ENCODE measurements around the gene CCR7. TPM values are rescaled to one million over a fixed set of nuclear protein-coding genes. Genes with fewer than 3 reads are reported as not detected.

Gene CCR7
- total RNA-seq, 1 experiment from 2014 or later, result 0.30 TPM

DNA sequence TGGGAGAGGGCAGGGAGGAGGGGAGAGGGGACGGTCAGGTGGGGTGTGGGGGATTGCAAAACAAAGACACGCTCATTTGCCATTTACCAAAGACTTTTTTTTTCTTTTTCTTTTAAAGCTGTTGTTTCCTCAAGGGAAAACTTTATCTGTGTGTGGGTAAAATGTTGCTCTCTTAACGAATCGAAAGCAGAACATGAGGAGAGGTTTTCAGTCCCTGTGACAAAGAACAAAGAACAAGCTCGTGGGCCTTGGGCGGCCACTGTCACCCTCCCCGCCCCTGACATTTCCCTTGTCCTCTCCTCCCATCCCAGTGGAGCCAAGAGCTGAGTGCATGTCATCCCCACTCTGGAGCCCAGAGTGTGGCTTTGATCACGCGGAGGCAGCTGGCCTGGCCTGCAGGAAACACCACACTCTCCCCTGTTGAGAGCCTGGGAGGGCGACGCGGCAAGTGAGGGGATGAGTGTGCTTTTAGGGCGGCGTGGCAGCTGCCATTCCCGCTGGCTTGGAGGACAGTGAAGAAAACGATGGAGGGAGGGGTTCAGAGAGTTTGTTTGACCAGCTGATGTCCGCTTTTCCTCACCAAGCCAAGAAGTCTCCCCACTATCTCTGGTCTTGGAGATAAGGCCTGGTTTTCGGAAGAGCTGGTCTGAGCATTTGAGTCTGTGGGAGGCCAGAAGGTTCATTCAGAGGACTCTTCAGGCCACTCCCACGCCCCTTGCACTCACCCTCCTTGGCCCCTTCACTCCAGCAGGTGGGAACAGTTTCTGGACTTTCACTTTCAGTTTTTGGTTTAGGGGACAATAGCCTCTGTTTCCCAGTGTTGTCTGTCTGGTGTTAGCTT is 11.4 kb downstream of the CCR7 start:
- Histone ChIP-seq H3K27ac (ENCODE audit: low read depth, low read length, poor library complexity, severe bottlenecking) (no peak overlapping the region), H3K4me1 (ENCODE audit: insufficient read depth, low read length, poor library complexity, severe bottlenecking) (no peaks in the 10 kb centered on the region), H3K27me3 (replicated peaks; ENCODE audit: insufficient read depth, low read depth, low read length, poor library complexity) (no peaks in the 10 kb centered on the region), H3K36me3 (ENCODE audit: insufficient read depth, low read length, poor library complexity, severe bottlenecking) (no peaks in the 10 kb centered on the region), H3K9me3 (ENCODE audit: low read depth, low read length, poor library complexity, severe bottlenecking) (no peaks in the 10 kb centered on the region), H3K4me3 (ENCODE audit: low read depth, low read length, poor library complexity, severe bottlenecking) (no peak overlapping the region)
- POLR2A ChIA-PET (ENCODE audit: low non-redundant PET), result no interaction called here
- no peak for TF ChIP-seq EZH2 (IDR thresholded peaks at IDR 0.05; ENCODE audit: borderline replicate concordance, low read depth, low read length, poor library complexity, severe bottlenecking)
- TF ChIP-seq, protein P1, sequence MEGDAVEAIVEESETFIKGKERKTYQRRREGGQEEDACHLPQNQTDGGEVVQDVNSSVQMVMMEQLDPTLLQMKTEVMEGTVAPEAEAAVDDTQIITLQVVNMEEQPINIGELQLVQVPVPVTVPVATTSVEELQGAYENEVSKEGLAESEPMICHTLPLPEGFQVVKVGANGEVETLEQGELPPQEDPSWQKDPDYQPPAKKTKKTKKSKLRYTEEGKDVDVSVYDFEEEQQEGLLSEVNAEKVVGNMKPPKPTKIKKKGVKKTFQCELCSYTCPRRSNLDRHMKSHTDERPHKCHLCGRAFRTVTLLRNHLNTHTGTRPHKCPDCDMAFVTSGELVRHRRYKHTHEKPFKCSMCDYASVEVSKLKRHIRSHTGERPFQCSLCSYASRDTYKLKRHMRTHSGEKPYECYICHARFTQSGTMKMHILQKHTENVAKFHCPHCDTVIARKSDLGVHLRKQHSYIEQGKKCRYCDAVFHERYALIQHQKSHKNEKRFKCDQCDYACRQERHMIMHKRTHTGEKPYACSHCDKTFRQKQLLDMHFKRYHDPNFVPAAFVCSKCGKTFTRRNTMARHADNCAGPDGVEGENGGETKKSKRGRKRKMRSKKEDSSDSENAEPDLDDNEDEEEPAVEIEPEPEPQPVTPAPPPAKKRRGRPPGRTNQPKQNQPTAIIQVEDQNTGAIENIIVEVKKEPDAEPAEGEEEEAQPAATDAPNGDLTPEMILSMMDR (conservative IDR thresholded peaks at IDR 0.05; ENCODE audit: low read depth, low read length), result no peak
- BruUV-seq (replicated peaks), result no TSS peak
- DNase-seq (ENCODE audit: low spot score), result no peak
- intact Hi-C loops (cut with micrococcal nuclease; ENCODE audit: unreplicated experiment), result no loop called here
- CTCF ChIA-PET, result no interaction called here

DNA sequence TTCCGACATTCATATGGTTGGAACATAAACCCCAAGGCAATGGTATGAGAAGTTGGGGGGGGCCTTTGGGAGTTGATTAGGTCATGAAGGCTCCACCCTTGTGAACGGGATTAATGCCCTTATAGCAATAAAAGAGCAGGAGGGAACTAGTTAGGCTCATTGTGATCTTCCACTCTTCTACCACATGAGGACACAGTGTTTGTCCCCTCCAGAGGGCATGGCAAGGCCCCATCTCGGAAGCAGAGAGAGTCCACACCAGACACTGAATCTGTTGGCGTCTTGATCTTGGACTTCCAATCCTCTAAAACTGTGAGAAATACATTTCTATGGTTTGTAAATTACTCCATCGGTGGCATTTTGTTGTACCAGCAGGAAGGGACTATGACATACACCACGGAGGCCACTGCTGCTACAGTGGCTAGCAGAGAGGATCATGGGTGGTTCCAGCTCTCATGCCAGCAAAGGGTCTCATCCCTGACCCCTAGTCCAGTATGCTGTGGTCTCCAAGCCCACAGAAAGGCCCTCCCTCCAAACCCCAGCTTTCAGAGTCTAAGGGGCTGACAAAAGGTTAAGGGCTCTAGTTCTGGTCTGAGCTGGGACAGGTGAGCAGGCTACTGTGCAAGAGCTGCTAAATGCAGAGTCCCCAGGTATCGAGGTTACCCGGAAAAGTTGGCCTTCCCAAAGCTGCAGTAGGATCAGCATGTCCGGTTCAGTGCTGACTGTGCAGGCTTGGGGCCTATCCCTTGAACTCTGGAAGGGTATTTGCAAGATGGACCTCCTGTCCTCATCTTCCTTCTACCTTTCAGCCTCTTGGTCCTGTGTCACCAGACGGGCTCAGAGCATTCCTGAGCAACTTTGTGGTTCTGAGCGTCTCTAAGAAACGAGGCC is 12.2 kb downstream of the CCR7 start:
- H3K9me3 ChIP-seq (ENCODE audit: low read depth, low read length, poor library complexity, severe bottlenecking), result no peaks in the 10 kb centered on the region
- H3K27ac ChIP-seq (ENCODE audit: low read depth, low read length, poor library complexity, severe bottlenecking), result no peak overlapping the region
- ChIA-PET POLR2A (ENCODE audit: low non-redundant PET) (no interaction called here), CTCF (no interaction called here)
- no TSS peak for BruUV-seq (replicated peaks)
- TF ChIP-seq, protein P1 (conservative IDR thresholded peaks at IDR 0.05; ENCODE audit: low read depth, low read length), result no peak
- TF ChIP-seq EZH2 (IDR thresholded peaks at IDR 0.05; ENCODE audit: borderline replicate concordance, low read depth, low read length, poor library complexity, severe bottlenecking), result no peak
- DNase-seq (ENCODE audit: low spot score), result no peak
- no peak overlapping the region for H3K4me3 ChIP-seq (ENCODE audit: low read depth, low read length, poor library complexity, severe bottlenecking)
- no peaks in the 10 kb centered on the region for H3K36me3 ChIP-seq (ENCODE audit: insufficient read depth, low read length, poor library complexity, severe bottlenecking)
- intact Hi-C loops (cut with micrococcal nuclease; ENCODE audit: unreplicated experiment), result no loop called here
- H3K4me1 ChIP-seq (ENCODE audit: insufficient read depth, low read length, poor library complexity, severe bottlenecking), result no peaks in the 10 kb centered on the region
- no peaks in the 10 kb centered on the region for H3K27me3 ChIP-seq (replicated peaks; ENCODE audit: insufficient read depth, low read depth, low read length, poor library complexity)

DNA sequence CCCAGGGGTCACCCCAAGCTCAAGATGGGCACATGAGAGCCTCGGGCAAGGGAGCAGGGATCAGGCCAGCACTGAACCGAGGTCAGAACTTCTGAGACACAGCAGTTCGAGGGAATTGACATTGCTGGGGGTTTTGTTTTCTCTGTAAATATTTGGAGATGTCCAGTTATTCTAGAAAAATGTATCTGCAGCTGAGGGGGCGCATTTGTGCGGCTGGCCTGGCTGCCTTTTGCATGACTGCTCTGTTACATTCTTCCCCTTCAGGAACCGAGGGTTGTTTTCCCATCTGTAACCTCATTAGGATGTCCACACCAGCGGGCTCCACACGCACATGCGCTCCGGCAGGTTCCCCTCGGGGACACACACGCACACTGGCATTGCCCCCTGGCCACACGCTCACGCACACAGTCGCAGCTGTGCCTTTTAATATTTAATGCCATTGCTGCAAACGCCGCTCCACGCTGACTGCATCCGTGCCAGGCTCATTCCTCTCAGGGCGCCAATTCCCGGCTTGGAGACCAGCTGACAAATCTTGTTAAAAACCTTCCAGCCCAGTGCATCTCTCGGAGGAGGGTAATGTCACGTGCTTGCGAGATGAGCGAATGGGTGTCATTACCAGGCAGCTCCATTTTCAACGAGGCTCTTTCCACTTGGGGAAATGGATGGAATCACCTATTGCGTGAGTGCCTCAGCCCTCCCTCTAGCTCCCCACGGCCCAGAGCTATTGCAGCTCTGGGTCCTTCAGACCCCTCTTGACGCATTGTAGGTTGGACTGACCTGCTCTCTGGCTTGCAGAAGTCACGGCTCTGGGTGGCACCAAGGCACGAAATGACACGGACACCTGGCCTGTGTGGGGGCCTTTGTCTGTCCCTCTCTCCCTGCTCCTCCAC is 13.1 kb downstream of the CCR7 start:
- peaks cover 3% of the 10 kb centered on the region for H3K4me1 ChIP-seq (ENCODE audit: insufficient read depth, low read length, poor library complexity, severe bottlenecking)
- POLR2A ChIA-PET (ENCODE audit: low non-redundant PET), result no interaction called here
- intact Hi-C loops (cut with micrococcal nuclease; ENCODE audit: unreplicated experiment), result no loop called here

More for the DNA sequence above, 13.1 kb downstream of the CCR7 start:
- Histone ChIP-seq H3K36me3 (ENCODE audit: insufficient read depth, low read length, poor library complexity, severe bottlenecking) (no peaks in the 10 kb centered on the region), H3K27ac (ENCODE audit: low read depth, low read length, poor library complexity, severe bottlenecking) (no peak overlapping the region), H3K4me3 (ENCODE audit: low read depth, low read length, poor library complexity, severe bottlenecking) (no peak overlapping the region), H3K27me3 (replicated peaks; ENCODE audit: insufficient read depth, low read depth, low read length, poor library complexity) (no peaks in the 10 kb centered on the region), H3K9me3 (ENCODE audit: low read depth, low read length, poor library complexity, severe bottlenecking) (no peaks in the 10 kb centered on the region)
- DNase-seq (ENCODE audit: low spot score), result no peak
- CTCF ChIA-PET, result no interaction called here
- TF ChIP-seq, protein P1 (conservative IDR thresholded peaks at IDR 0.05; ENCODE audit: low read depth, low read length), result no peak
- no TSS peak for BruUV-seq (replicated peaks)
